GM12874 (cell line): Measurements from ENCODE around the gene CAMKMT.

Experiments
- TF ChIP-seq, protein P1 (sequence below): IDR thresholded peaks from 2 replicates; pipeline ENCODE4 v1.5.1; 2011; ENCODE audit warnings: low read depth, mild to moderate bottlenecking, control low read depth, low read length, moderate library complexity; ENCODE audit not compliant: insufficient read depth

CAMKMT gene

DNA sequence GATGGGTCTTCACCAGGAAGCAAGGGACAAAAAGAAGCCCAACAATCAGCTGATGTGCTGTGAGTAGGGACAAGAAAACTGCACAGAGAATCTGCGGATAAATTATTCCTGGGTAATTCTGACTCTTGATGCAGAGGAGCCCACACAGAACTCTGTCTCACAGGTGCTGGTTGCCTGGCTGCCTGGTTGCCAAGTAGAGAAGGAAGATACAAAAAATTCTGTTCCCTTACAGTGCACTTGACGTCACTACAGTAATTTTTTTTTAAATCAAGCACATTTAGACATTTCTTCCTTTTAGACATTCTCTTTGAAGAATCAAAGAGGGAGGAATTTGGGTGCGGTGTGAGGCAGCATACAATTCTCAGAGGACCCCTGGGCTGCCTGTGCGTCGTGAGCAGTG lies 427.7 kb downstream of the CAMKMT start:
- TF ChIP-seq, protein P1, sequence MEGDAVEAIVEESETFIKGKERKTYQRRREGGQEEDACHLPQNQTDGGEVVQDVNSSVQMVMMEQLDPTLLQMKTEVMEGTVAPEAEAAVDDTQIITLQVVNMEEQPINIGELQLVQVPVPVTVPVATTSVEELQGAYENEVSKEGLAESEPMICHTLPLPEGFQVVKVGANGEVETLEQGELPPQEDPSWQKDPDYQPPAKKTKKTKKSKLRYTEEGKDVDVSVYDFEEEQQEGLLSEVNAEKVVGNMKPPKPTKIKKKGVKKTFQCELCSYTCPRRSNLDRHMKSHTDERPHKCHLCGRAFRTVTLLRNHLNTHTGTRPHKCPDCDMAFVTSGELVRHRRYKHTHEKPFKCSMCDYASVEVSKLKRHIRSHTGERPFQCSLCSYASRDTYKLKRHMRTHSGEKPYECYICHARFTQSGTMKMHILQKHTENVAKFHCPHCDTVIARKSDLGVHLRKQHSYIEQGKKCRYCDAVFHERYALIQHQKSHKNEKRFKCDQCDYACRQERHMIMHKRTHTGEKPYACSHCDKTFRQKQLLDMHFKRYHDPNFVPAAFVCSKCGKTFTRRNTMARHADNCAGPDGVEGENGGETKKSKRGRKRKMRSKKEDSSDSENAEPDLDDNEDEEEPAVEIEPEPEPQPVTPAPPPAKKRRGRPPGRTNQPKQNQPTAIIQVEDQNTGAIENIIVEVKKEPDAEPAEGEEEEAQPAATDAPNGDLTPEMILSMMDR = no peak

DNA sequence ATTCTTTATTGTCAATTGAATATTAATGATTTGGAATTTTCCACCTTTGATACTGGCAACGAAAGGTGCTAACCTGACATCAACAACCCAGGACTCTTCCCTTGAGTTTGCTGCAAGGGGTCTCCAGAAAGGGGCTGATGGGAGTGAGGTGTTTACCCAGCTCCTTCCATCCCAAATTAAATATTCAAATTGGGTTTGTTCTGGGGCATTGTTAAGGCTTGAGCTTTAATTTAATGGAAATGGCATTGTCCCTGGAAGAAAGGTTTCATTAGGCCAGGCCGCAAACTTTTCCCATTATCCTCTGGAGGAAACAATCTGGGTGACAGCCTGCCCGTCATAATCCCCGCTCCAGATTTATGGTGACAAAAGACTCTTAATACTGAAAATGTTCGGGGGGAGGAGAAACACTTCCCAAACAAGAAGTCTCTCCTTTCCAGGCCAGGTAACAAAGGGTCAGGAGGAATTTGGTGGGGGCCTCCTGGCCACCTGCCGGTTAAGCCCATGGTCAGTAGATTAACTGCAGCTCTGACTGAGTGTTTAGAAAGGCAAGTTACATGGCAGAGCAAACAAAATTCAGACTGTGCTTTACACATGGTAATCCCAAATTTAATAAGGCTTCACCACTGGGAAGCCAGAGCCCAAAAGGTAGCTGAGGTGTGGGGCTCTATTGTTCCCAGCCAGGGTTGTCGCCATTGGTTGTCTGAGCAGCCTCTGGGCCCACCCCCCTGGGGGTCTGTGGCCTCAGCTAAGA lies 428.4 kb downstream of the CAMKMT start:
- TF ChIP-seq, protein P1 = no peak

DNA sequence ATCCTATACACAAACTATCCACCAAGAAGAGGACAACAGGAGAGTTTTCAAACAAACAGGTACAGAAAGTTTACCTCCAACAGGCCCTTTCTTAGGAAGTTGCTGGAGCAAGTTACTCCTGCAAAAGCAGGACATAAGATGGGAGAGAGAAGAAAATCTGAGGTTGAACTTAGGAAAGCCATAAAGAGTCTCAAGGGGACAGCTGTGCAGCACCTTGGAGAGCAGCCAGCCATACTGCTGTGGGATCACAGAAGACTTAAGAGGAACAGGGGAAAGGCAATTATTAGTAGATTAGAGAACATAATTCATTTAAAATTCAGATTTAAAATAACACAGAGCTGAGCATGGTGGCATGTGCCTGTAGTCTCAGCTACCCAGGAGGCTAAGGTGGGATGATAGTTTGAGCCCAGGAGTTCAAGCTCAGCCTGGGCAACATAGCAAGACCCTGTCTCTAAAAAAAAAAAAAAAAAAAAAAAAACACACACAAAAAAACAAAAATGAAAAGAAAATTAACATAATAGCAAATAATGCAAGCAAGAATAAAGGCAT lies 431.6 kb downstream of the CAMKMT start:
- TF ChIP-seq, protein P1 = no peak

DNA sequence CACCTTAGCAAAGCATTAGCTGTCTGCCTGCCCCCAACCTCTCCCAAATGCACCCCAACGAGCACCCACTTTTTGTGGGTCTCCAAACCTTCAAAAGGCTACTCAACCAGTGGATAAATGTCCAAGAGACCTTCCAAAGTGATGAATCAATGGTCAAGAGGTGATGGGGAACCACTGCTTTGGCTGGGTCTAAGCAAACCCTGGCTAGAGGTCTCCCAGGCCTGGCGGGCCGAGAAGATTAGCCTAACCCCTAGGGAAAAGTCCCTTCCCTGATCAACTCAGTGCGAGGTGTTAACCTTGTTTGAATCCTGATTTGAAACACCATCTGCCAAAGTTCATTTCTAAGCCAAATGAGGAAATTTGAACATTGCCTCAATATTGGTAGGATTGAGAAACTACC lies 435.0 kb downstream of the CAMKMT start:
- TF ChIP-seq, protein P1 = no peak

DNA sequence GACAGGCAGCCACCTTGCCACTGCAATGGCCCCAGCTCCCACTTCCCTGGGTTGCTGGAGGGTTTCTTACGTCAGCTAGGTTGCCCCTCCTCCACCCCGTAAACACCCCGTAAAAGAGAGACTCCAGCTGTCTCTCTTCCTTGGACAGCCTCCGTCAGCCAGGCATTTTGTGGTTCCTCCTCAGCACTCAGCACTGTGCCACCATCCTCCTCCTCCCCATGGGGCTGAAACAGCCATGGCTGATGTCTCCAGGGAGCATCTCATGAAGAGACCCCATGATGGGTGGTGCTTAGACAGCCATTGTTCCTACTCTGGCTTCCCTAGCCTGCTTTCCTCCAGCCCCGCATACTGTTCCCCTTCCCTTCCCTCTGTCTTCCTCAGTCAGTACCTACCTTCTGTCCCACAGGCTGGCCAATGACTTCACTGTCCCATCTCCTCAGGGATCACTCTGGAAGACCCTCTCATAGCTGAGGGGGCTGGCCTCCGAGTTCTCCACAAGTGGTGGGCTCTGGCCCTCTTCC lies 436.5 kb downstream of the CAMKMT start:
- TF ChIP-seq, protein P1 = no peak

DNA sequence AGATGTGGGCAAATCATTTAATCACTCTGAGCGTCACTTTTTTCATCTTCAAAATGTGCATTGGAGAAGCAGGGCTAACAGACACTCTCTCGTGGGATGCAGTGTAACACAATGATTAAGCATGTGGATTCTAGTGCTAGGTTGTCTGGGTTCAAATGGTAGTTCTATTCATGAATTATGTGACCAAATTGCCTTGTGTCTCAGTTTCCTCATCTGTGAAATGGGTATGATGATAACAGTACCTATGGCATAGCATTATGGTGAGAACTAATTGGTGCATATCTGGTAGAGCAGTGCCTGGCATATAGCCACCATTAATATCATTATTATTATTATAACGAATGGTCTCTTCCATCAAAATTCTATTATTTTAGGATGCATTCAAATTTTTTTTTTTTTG lies 437.4 kb downstream of the CAMKMT start:
- TF ChIP-seq, protein P1 = no peak

DNA sequence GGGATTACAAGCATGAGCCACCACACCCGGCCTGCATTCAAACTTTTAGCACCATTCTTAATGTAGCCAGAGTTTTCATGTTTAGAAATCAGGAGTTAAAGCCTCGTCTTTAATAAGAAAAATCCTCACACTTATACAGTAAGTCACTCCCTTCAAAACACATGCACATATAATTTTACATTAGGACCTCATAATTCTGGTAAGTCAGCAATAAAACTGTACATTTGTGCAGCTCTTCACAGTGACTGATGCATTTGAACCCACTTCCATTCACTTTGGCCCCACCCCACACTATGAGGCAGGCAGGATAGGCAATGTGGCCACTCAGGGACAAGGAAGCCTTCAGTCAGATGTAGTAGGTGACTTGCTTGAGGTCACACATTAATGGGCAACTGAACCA lies 438.0 kb downstream of the CAMKMT start:
- TF ChIP-seq, protein P1 = no peak
